HL-60 (cell line): ENCODE results near the gene HERC2.

ENCODE experiments used
- CTCF ChIP-seq: IDR thresholded peaks from one replicate; pipeline ENCODE4 v1.5.1; 2011; ENCODE audit warnings: low read length, control low read depth, inconsistent platforms; ENCODE audit not compliant: insufficient read depth
- POLR2AphosphoS5 ChIP-seq: IDR thresholded peaks from 2 replicates; pipeline ENCODE4 v1.6.1; 2012; ENCODE audit warnings: low read depth
- REST ChIP-seq: IDR thresholded peaks from 2 replicates; pipeline ENCODE4 v1.6.1; 2012; ENCODE audit warnings: low read depth; ENCODE audit not compliant: insufficient replicate concordance

- TF ChIP-seq POLR2AphosphoS5: no peak
- no peak for TF ChIP-seq CTCF
- TF ChIP-seq REST: no peak
Measured at GRCh38 chr15:28169366-28169765, 152.6 kb downstream of the HERC2 start.
